SK-N-SH (cell line): ENCODE measurements around the gene FLACC1. TPM values are rescaled to one million over a fixed set of nuclear protein-coding genes. Genes with fewer than 3 reads are reported as not detected.

Experiments used
- CTCF ChIA-PET: fragments of 300-600, 350-600 bp; formaldehyde crosslinking; extraction: SDS; loops from one replicate; lab custom pipeline; 2021; lab: Yijun Ruan, JAX
- POLR2A ChIA-PET: fragments of 350-600 bp; sonication (Branson Sonifier 250); formaldehyde crosslinking; extraction: SDS; loops from one replicate; lab custom pipeline; 2020; ENCODE audit warnings: antibody characterized with exemption, inconsistent platforms; lab: Yijun Ruan, JAX
- DNase-seq: peaks from one replicate; pipeline ENCODE4 v3.0.0; 2012
- H2AFZ ChIP-seq: fragments of 200-600 bp; sonication (generic); 2 replicates; pipeline ENCODE4 v1.8.1; 2016; ENCODE audit warnings: antibody characterized with exemption, mild to moderate bottlenecking, low read depth
- H3F3A ChIP-seq: fragments of 200-600 bp; sonication (generic); replicated peaks from 2 replicates; pipeline ENCODE3; 2016; ENCODE audit warnings: antibody characterized with exemption, mild to moderate bottlenecking; ENCODE audit not compliant: insufficient read depth
- H3K27ac ChIP-seq, 2 experiments: fragments of 200-500 bp in 1 of 2; fragments of 200-600 bp in 1 of 2; sonication (Bioruptor generic) in 1 of 2; sonication (generic), shearing (Covaris generic) in 1 of 2; 2 replicates each; pipeline versions ENCODE4 v1.5.1 to v1.6.1; 2014 to 2016; ENCODE audit warnings: low read depth in 2 of 2, inconsistent platforms in 1 of 2, low read length in 1 of 2, mild to moderate bottlenecking in 1 of 2, mixed read lengths in 1 of 2
- H3K27me3 ChIP-seq: fragments of 200-600 bp; sonication (generic), shearing (Covaris generic); 2 replicates; pipeline ENCODE4 v1.6.1; 2016; ENCODE audit warnings: mixed run types; ENCODE audit not compliant: insufficient read depth
- H3K36me3 ChIP-seq, 2 experiments: fragments of 200-500 bp in 1 of 2; fragments of 200-600 bp in 1 of 2; sonication (Bioruptor generic) in 1 of 2; sonication (generic) in 1 of 2; replicated peaks in 1 of 2; 2 replicates each; pipeline versions ENCODE3 to v1.5.1; 2014 to 2016; ENCODE audit warnings: low read length in 1 of 2, mild to moderate bottlenecking in 1 of 2; ENCODE audit not compliant: insufficient read depth in 2 of 2, control insufficient read depth in 1 of 2
- H3K4me1 ChIP-seq, 2 experiments: fragments of 200-500 bp in 1 of 2; fragments of 200-600 bp in 1 of 2; sonication (Bioruptor generic) in 1 of 2; sonication (generic), shearing (Covaris generic) in 1 of 2; 2 replicates each; pipeline versions ENCODE4 v1.5.1 to v1.6.1; 2014 to 2016; ENCODE audit warnings: low read depth in 1 of 2, low read length in 1 of 2, mixed run types in 1 of 2; ENCODE audit not compliant: insufficient read depth in 2 of 2, control insufficient read depth in 1 of 2
- H3K4me2 ChIP-seq: fragments of 200-600 bp; sonication (generic), shearing (Covaris generic); 2 replicates; pipeline ENCODE4 v1.6.1; 2017; ENCODE audit warnings: mixed run types
- H3K4me3 ChIP-seq, 2 experiments: fragments of 200-500 bp in 1 of 2; fragments of 200-600 bp in 1 of 2; sonication (Bioruptor generic) in 1 of 2; sonication (generic), shearing (Covaris generic) in 1 of 2; 2 replicates each; pipeline versions ENCODE4 v1.5.1 to v1.8.1; 2014 to 2016; ENCODE audit warnings: low read depth in 2 of 2, inconsistent platforms in 1 of 2, low read length in 1 of 2, mild to moderate bottlenecking in 1 of 2, mixed read lengths in 1 of 2, moderate library complexity in 1 of 2
- H3K79me2 ChIP-seq: fragments of 200-600 bp; sonication (generic); 2 replicates; pipeline ENCODE4 v1.8.1; 2017; ENCODE audit warnings: mild to moderate bottlenecking; ENCODE audit not compliant: insufficient read depth
- H3K9ac ChIP-seq: fragments of 200-600 bp; sonication (generic); 2 replicates; pipeline ENCODE4 v1.6.1; 2017; ENCODE audit warnings: mixed run types
- H3K9me2 ChIP-seq: fragments of 200-600 bp; sonication (generic); 2 replicates; pipeline ENCODE4 v1.6.1; 2017; ENCODE audit warnings: mixed run types
- H3K9me3 ChIP-seq: fragments of 200-600 bp; sonication (generic); 2 replicates; pipeline ENCODE4 v1.6.1; 2017; ENCODE audit warnings: mixed run types, mild to moderate bottlenecking, moderate library complexity
- H4K20me1 ChIP-seq: fragments of 200-600 bp; sonication (generic); 2 replicates; pipeline ENCODE4 v1.6.1; 2017; ENCODE audit warnings: mild to moderate bottlenecking, mixed run types; ENCODE audit not compliant: insufficient read depth
- CHD2 ChIP-seq: fragments of 150-350 bp; IDR thresholded peaks from 2 replicates; pipeline ENCODE4 v1.6.1; 2018; ENCODE audit warnings: low read length; ENCODE audit not compliant: partially characterized antibody
- CTCF ChIP-seq: fragments of 200-600 bp; sonication (generic); IDR thresholded peaks from 2 replicates; pipeline ENCODE4 v1.6.1; 2017; ENCODE audit warnings: antibody characterized with exemption, mild to moderate bottlenecking, moderate library complexity
- ELF1 ChIP-seq: IDR thresholded peaks from 2 replicates; pipeline ENCODE4 v1.4.0; 2012
- EZH2phosphoT487 ChIP-seq: fragments of 200-600 bp; sonication (generic); IDR thresholded peaks from 2 replicates; pipeline ENCODE4 v1.6.1; 2017; ENCODE audit warnings: low read depth, mixed run types, mild to moderate bottlenecking, antibody characterized with exemption, moderate library complexity, borderline replicate concordance
- FOXM1 ChIP-seq: IDR thresholded peaks from 2 replicates; pipeline ENCODE4 v1.4.0; 2012; ENCODE audit warnings: low read depth, mild to moderate bottlenecking
- GABPA ChIP-seq: IDR thresholded peaks from 2 replicates; pipeline ENCODE4 v1.4.0; 2012; ENCODE audit warnings: low read depth, mild to moderate bottlenecking
- IRF3 ChIP-seq: fragments of 150-350 bp; IDR thresholded peaks from 2 replicates; pipeline ENCODE4 v1.6.1; 2016; ENCODE audit warnings: mild to moderate bottlenecking, low read depth, low read length
- JUND ChIP-seq: IDR thresholded peaks from 2 replicates; pipeline ENCODE4 v1.4.0; 2012
- NFIC ChIP-seq: IDR thresholded peaks from 2 replicates; pipeline ENCODE4 v1.4.0; 2012; ENCODE audit warnings: borderline replicate concordance
- RFX5 ChIP-seq: IDR thresholded peaks from 2 replicates; pipeline ENCODE4 v1.6.1; 2012; ENCODE audit warnings: mild to moderate bottlenecking, improper control_type of control experiment, low read length
- RXRA ChIP-seq: IDR thresholded peaks from 2 replicates; pipeline ENCODE4 v1.4.0; 2012; ENCODE audit warnings: low read depth, mild to moderate bottlenecking, borderline replicate concordance
- SIN3A ChIP-seq: IDR thresholded peaks from 2 replicates; pipeline ENCODE4 v1.6.1; 2012; ENCODE audit warnings: low read depth, mild to moderate bottlenecking, low read length, moderate library complexity, borderline replicate concordance
- USF2 ChIP-seq: fragments of 150-350 bp; IDR thresholded peaks from 2 replicates; pipeline ENCODE4 v1.6.1; 2017; ENCODE audit warnings: antibody characterized with exemption, low read length, low read depth, borderline replicate concordance
- ZBTB33 ChIP-seq: IDR thresholded peaks from 2 replicates; pipeline ENCODE4 v1.4.0; 2012; ENCODE audit warnings: low read depth, borderline replicate concordance
- WGBS: methylation state at CpG from one replicate; pipeline ENCODE4 v1.1.6; 2017; ENCODE audit warnings: low lambda C conversion rate; 5-methylcytosine and 5-hydroxymethylcytosine counted together
- polyA plus RNA-seq, 3 experiments: library from polyadenylated mRNA; depleted of rRNA; stranded (reverse); fragments of >200 nt; gene quantifications; 2 replicates each; pipeline ENCODE4 v1.2.3, GENCODE V29; 2012

Gene FLACC1
- polyA plus RNA-seq, 1 of the 3 experiments (the other 2 are of a cell fraction): 0.35 TPM

GRCh38 chr2:201344663-201345366 is 12.3 kb downstream of the FLACC1 start:
- H3K9ac ChIP-seq: no peak overlapping the region
- no peak overlapping the region for H3K27ac ChIP-seq
- ChIA-PET POLR2A (no interaction called here), CTCF (interaction anchor here (1.1 kb wide), 1 partner anchor 127 kb away, joined by 3 read pairs; no protein-coding TSS in a partner anchor)
- H3K79me2 ChIP-seq: no peaks in the 10 kb centered on the region
- no peak overlapping the region for H3K4me2 ChIP-seq
- TF ChIP-seq USF2: no peak
- TF ChIP-seq JUND: no peak
- no peak for TF ChIP-seq NFIC
- no peak for TF ChIP-seq GABPA
- TF ChIP-seq FOXM1: no peak
- no peak for TF ChIP-seq CHD2
- no peak for TF ChIP-seq RFX5
- no peak for TF ChIP-seq ZBTB33
- TF ChIP-seq SIN3A: no peak
- no peak for TF ChIP-seq ELF1
- TF ChIP-seq IRF3: no peak
- TF ChIP-seq EZH2phosphoT487: no peak
- no peak for TF ChIP-seq CTCF
- no peak for TF ChIP-seq RXRA
- no peaks in the 10 kb centered on the region for H3K27me3 ChIP-seq
- no peak overlapping the region for H3K4me3 ChIP-seq
- H3K36me3 ChIP-seq: peaks cover 6 to 8% of the 10 kb centered on the region in 2 experiments
- H3K9me3 ChIP-seq: no peaks in the 10 kb centered on the region
- H3F3A ChIP-seq: no peaks in the 10 kb centered on the region
- no peak for DNase-seq
- H4K20me1 ChIP-seq: no peaks in the 10 kb centered on the region
- H3K9me2 ChIP-seq: no peaks in the 10 kb centered on the region
- no peaks in the 10 kb centered on the region for H3K4me1 ChIP-seq
- H2AFZ ChIP-seq: no peak overlapping the region
- 88% methylated on average over 1 of the region's 1 CpG for WGBS
